8988T (cell line): ENCODE results near the gene SH3RF1.

Experiments
- DNase-seq: peaks from one replicate; pipeline ENCODE4 v3.0.0; 2011

The SH3RF1 gene

GRCh38 chr4:169274033-169274432 is 3.3 kb upstream of the SH3RF1 start:
- DNase-seq = no peak

GRCh38 chr4:169272265-169272886 is 1.6 kb upstream of the SH3RF1 start:
- no peak for DNase-seq

GRCh38 chr4:169271692-169272007 is 894 bp upstream of the SH3RF1 start:
- no peak for DNase-seq

GRCh38 chr4:169269916-169270809 is 593 bp downstream of the SH3RF1 start:
- peak; percentile 37 for DNase-seq

- DNase-seq = no peak
These were observed 1.6 kb downstream of the SH3RF1 start for GRCh38 chr4:169268951-169269760.

- no peak for DNase-seq
These were observed 3.7 kb downstream of the SH3RF1 start for GRCh38 chr4:169267070-169267469.

- DNase-seq = no peak
These were observed 4.1 kb downstream of the SH3RF1 start for GRCh38 chr4:169266661-169267060.

GRCh38 chr4:169266081-169266480 is 4.7 kb downstream of the SH3RF1 start:
- DNase-seq = no peak

- no peak for DNase-seq
These were observed 6.9 kb downstream of the SH3RF1 start for GRCh38 chr4:169263791-169264392.

- no peak for DNase-seq
These were observed 10.4 kb downstream of the SH3RF1 start for GRCh38 chr4:169260217-169260866.

- no peak for DNase-seq
These were observed 11.5 kb downstream of the SH3RF1 start for GRCh38 chr4:169259271-169259670.

- no peak for DNase-seq
These were observed 12.6 kb downstream of the SH3RF1 start for GRCh38 chr4:169258141-169258540.

- no peak for DNase-seq
These were observed 13.6 kb downstream of the SH3RF1 start for GRCh38 chr4:169256856-169257761.

GRCh38 chr4:169256101-169256612 is 14.6 kb downstream of the SH3RF1 start:
- no peak for DNase-seq

GRCh38 chr4:169254546-169254983 is 16.2 kb downstream of the SH3RF1 start:
- no peak for DNase-seq

GRCh38 chr4:169253904-169254303 is 16.9 kb downstream of the SH3RF1 start:
- DNase-seq = no peak

- DNase-seq = no peak
These were observed 17.6 kb downstream of the SH3RF1 start for GRCh38 chr4:169253113-169253671.

- DNase-seq = no peak
These were observed 18.2 kb downstream of the SH3RF1 start for GRCh38 chr4:169252339-169253112.

- DNase-seq = no peak
These were observed 19.2 kb downstream of the SH3RF1 start for GRCh38 chr4:169251291-169252235.
